Lower leg skin (tissue), 3 donors: ENCODE data around the gene DYNLT1.

Experiments
- POLR2A ChIP-seq, 2 donors: fragments of 450-650 bp; IDR thresholded peaks; one replicate each; pipeline ENCODE4 v1.6.1; 2016 to 2017; ENCODE audit warnings: antibody characterized with exemption in 2 of 2, mild to moderate bottlenecking in 1 of 2, moderate library complexity in 1 of 2
- TF ChIP-seq, protein P1 (sequence below), 3 donors: fragments of 450-650 bp; IDR thresholded peaks; one replicate each; pipeline ENCODE4 v1.5.1; 2016; ENCODE audit warnings: antibody characterized with exemption in 3 of 3, mild to moderate bottlenecking in 3 of 3, moderate library complexity in 2 of 3

DNA sequence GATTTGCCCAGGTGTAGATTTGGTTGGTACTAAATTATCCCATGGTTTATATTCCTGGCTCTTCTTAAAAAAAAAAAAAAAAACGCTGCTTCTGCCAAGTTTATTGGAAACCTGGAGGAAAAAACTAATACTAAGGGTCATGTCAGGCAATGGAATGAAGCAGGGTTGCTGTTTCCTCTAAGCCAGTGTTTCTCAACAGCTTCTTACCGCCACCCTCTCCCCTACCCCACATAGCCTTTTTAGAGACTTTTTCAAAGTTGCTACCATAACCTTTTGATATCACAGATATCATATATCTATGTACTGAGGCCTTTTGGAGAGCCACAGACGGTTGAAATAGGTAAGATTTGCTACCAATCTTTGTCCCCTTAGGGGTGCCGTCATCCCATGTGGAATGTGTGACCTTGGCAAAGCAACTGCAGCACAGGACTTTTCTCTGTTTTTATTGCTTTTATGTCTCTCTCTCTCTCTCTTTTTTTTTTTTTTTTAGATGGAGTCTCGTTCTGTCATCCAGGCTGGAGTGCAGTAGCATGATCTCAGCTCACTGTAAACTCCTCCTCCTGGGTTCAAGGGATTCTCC, 40.3 kb upstream of the DYNLT1 start:
- TF ChIP-seq, protein P1, sequence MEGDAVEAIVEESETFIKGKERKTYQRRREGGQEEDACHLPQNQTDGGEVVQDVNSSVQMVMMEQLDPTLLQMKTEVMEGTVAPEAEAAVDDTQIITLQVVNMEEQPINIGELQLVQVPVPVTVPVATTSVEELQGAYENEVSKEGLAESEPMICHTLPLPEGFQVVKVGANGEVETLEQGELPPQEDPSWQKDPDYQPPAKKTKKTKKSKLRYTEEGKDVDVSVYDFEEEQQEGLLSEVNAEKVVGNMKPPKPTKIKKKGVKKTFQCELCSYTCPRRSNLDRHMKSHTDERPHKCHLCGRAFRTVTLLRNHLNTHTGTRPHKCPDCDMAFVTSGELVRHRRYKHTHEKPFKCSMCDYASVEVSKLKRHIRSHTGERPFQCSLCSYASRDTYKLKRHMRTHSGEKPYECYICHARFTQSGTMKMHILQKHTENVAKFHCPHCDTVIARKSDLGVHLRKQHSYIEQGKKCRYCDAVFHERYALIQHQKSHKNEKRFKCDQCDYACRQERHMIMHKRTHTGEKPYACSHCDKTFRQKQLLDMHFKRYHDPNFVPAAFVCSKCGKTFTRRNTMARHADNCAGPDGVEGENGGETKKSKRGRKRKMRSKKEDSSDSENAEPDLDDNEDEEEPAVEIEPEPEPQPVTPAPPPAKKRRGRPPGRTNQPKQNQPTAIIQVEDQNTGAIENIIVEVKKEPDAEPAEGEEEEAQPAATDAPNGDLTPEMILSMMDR (IDR thresholded peaks at IDR 0.05), result no peak
- no peak for TF ChIP-seq POLR2A (IDR thresholded peaks at IDR 0.05)
